Calu3 (cell line): Measurements from ENCODE around the gene UGT2B10. TPM values are rescaled to one million over a fixed set of nuclear protein-coding genes. Genes with fewer than 3 reads are reported as not detected.

ENCODE experiments used
- BruUV-seq: library from RNA; stranded (reverse); fragments of 400-500 nt; replicated peaks from 2 replicates; lab custom pipeline; 2021; lab: Mats Ljungman, UMichigan
- CTCF ChIA-PET: fragments of 300-600 bp; sonication (Branson Sonifier 250); formaldehyde crosslinking; loops from one replicate; lab custom pipeline; 2022; ENCODE audit warnings: antibody characterized with exemption; lab: Charles Lee
- DNase-seq: peaks from one replicate; pipeline ENCODE4 v3.0.0; 2022
- H3K27ac Mint-ChIP-seq: one replicate; pipeline ENCODE4 v1.8.0; 2022; ENCODE audit warnings: mixed read lengths; ENCODE audit not compliant: unreplicated experiment
- H3K27me3 Mint-ChIP-seq: one replicate; pipeline ENCODE4 v1.8.0; 2022; ENCODE audit warnings: mixed read lengths; ENCODE audit not compliant: unreplicated experiment
- H3K36me3 Mint-ChIP-seq: one replicate; pipeline ENCODE4 v1.8.0; 2022; ENCODE audit warnings: mild to moderate bottlenecking, moderate library complexity, mixed read lengths; ENCODE audit not compliant: insufficient read depth, unreplicated experiment
- H3K4me1 Mint-ChIP-seq: one replicate; pipeline ENCODE4 v1.8.0; 2022; ENCODE audit warnings: mild to moderate bottlenecking, low read depth, mixed read lengths; ENCODE audit not compliant: unreplicated experiment
- H3K4me3 Mint-ChIP-seq: one replicate; pipeline ENCODE4 v1.8.0; 2022; ENCODE audit warnings: mild to moderate bottlenecking, low read depth, moderate library complexity, mixed read lengths; ENCODE audit not compliant: unreplicated experiment
- H3K9me3 Mint-ChIP-seq: one replicate; pipeline ENCODE4 v1.8.0; 2022; ENCODE audit warnings: low read depth, mixed read lengths; ENCODE audit not compliant: unreplicated experiment
- intact Hi-C: fragments of 100-400 bp; cut with micrococcal nuclease; formaldehyde crosslinking; loops from one replicate; pipeline ENCODE4 v1.10.0; 2022; ENCODE audit not compliant: unreplicated experiment
- total RNA-seq: library from RNA; stranded (reverse); gene quantifications from 2 replicates; pipeline ENCODE4 v1.2.3, GENCODE V29; 2022
- TF ChIP-seq, protein P1 (sequence below): fragments of 200-600 bp; IDR thresholded peaks from one replicate; pipeline ENCODE4 v1.8.0; 2022; ENCODE audit warnings: antibody characterized with exemption; ENCODE audit not compliant: unreplicated experiment

The UGT2B10 gene
- total RNA-seq, 1 experiment from 2014 or later, result not detected

DNA sequence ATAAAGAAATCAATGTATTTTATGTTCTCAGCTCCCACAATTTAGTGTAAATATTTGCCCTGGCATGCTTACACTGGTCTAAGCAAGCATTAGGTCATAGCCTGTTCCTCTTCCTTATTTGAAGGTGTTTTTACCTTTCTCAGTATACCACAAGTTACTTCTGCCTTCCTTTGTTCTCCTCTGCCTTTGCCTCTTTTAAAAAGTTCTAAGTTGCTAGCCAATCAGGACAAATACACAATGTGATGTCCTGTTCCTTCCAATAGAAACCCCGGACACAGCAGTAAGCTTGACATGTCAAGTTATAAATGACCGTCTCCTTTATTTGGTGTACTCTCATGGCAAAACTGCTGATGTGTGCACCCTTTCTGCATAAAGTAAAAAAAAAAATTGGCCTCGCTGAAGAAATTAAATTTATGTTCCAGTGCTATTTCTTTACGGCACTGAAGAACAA lies 49.4 kb downstream of the UGT2B10 start:
- CTCF ChIA-PET, result no interaction called here
- no peaks in the 10 kb centered on the region for H3K9me3 Mint-ChIP-seq
- DNase-seq, result peak; percentile 15
- H3K27ac Mint-ChIP-seq, result peak overlapping the region; percentile 65
- H3K36me3 Mint-ChIP-seq, result no peaks in the 10 kb centered on the region
- peaks cover 27% of the 10 kb centered on the region for H3K4me1 Mint-ChIP-seq
- H3K4me3 Mint-ChIP-seq, result peak overlapping the region; percentile 54
- BruUV-seq, result no TSS peak
- intact Hi-C loops, result no loop called here
- no peaks in the 10 kb centered on the region for H3K27me3 Mint-ChIP-seq
- TF ChIP-seq, protein P1, sequence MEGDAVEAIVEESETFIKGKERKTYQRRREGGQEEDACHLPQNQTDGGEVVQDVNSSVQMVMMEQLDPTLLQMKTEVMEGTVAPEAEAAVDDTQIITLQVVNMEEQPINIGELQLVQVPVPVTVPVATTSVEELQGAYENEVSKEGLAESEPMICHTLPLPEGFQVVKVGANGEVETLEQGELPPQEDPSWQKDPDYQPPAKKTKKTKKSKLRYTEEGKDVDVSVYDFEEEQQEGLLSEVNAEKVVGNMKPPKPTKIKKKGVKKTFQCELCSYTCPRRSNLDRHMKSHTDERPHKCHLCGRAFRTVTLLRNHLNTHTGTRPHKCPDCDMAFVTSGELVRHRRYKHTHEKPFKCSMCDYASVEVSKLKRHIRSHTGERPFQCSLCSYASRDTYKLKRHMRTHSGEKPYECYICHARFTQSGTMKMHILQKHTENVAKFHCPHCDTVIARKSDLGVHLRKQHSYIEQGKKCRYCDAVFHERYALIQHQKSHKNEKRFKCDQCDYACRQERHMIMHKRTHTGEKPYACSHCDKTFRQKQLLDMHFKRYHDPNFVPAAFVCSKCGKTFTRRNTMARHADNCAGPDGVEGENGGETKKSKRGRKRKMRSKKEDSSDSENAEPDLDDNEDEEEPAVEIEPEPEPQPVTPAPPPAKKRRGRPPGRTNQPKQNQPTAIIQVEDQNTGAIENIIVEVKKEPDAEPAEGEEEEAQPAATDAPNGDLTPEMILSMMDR, result no peak

DNA sequence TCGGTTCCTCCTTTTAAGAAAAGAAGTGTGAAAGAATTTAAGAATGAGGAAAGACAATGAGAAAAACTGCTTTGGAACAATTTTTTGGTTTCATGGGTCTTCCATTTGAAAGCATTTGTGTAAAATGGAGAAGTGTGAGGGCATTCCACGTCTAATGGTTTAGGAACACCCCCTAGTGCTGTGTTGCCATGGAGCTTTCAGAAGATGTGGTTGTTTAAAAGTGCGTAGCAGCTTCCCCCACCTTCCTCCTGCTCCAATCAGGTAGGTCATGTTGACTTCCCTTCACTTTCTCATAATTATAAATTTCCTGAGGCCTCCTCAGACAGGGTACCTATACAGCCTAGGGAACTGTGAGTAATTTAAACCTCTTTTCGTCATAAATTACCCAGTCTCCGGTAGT lies 50.0 kb downstream of the UGT2B10 start:
- DNase-seq, result no peak
- Mint-ChIP-seq H3K27ac (peak overlapping the region; percentile 65), H3K36me3 (no peaks in the 10 kb centered on the region), H3K4me1 (peaks cover 27% of the 10 kb centered on the region), H3K27me3 (no peaks in the 10 kb centered on the region), H3K9me3 (no peaks in the 10 kb centered on the region), H3K4me3 (no peak overlapping the region)
- CTCF ChIA-PET, result no interaction called here
- intact Hi-C loops, result no loop called here
- no TSS peak for BruUV-seq
- TF ChIP-seq, protein P1, result no peak

DNA sequence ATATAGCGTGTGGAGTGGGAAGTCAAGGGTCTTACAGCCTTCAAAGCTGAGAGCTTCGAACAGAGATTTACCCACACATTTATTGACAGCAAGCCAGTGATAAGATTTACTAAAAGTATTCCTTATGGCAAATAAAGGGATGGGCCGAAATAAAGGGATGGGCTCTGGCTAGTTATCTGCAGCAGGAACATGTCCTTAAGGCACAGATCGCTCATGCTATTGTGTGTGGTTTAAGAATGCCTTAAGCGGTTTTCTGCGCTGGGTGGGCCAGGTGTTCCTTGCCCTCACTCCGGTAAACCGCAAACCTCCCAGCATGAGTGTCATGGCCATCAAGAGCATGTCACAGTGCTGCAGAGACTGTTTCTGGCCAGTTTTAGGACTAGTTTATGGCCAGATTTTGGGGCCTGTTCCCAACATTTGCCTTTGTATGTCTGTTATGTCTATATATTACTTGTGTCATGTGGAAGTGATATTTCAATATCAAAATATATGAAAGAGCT lies 53.5 kb downstream of the UGT2B10 start:
- Mint-ChIP-seq H3K36me3 (no peaks in the 10 kb centered on the region), H3K9me3 (no peaks in the 10 kb centered on the region), H3K4me1 (peaks cover 38% of the 10 kb centered on the region), H3K27ac (no peak overlapping the region), H3K4me3 (no peak overlapping the region), H3K27me3 (no peaks in the 10 kb centered on the region)
- TF ChIP-seq, protein P1, result no peak
- no peak for DNase-seq
- intact Hi-C loops, result no loop called here
- no TSS peak for BruUV-seq
- CTCF ChIA-PET, result no interaction called here

DNA sequence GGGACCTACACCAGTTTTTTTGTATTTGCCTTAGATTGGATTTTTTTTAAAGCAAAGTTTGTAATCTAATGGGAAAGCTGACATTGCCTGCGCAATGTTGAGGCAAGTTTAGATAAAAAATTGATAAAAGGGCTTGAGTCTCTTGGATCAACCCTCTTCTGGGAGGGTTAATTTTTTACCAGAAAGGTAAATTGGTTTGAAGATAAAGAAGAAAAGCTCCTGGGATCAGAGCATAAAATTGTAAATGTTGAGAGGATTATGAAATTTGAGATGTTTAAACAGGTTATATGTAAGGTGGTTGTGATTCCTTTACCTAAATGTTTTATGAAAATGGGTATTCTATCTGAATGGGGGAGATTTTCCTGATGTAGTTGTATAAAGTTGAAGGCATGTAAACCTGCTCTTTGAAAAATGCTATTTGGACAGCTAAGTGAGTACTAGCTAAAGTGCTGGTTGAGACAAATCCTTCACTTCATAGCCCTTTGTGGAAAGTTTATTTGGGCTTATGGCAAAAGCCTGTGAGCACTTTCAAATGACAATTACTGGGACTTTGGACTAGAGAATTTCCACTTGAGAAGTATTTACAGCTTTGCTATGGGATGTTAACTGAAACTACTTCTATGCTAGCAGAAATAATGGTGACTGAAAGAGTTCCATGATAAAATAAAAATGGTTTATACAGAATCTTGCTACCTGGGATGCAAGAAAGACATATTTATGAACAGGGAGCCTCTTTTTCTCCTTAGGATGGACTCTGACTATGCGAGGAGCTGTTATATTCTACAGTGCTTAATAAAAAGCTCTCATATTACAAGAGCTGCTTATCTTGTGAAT lies 56.2 kb downstream of the UGT2B10 start:
- H3K9me3 Mint-ChIP-seq, result no peaks in the 10 kb centered on the region
- peaks cover 16% of the 10 kb centered on the region for H3K4me1 Mint-ChIP-seq
- intact Hi-C loops, result loop anchor here (5.0 kb wide), 3 partner anchors 35 to 215 kb away; no protein-coding TSS in a partner anchor
- peak overlapping the region; percentile 31 for H3K27ac Mint-ChIP-seq
- H3K36me3 Mint-ChIP-seq, result no peaks in the 10 kb centered on the region
- no peaks in the 10 kb centered on the region for H3K27me3 Mint-ChIP-seq
- H3K4me3 Mint-ChIP-seq, result no peak overlapping the region
- TF ChIP-seq, protein P1, result no peak
- DNase-seq, result no peak
- no TSS peak for BruUV-seq
- CTCF ChIA-PET, result interaction anchor here (0.9 to 1.2 kb wide), 2 partner anchors 139 to 281 kb away, joined by 3 read pairs; no protein-coding TSS in a partner anchor
